Measurements from ENCODE around the gene EED. TPM values are rescaled to one million over a fixed set of nuclear protein-coding genes. Genes with fewer than 3 reads are reported as not detected.

The EED gene
- total and polyA plus RNA-seq, 7 donors, result 8.1 to 14.6 (median 10.8) TPM

DNA sequence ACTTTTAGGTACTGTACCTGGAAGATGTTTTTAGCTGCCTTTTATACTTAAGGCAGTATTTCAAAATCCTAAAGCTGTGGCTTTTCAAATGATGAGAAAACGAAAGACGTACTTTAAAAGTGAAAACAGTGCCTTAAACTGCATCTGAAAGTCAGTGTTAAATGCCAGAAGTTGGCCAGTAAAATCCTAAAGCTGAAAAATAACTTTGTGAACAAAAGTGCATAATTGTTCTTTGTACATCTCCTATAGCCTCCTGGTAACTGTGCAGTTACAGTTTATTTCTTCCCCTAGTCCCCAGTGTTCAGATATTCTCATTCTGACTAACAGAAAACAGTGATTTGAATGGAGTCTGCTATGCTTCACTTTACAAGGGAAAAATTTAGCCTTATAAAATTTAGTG, 6.8 kb downstream of the EED start:
- Histone ChIP-seq H3K27me3 (ENCODE audit: insufficient read depth in 3 of 3, low read length in 2 of 3) (no peaks in the 10 kb centered on the region), H3K36me3 (ENCODE audit: insufficient read depth in 1 of 2, low read depth in 1 of 2) (peaks cover 0 to 6% of the 10 kb centered on the region in 2 donors), H3K9me3 (no peaks in the 10 kb centered on the region), H3K4me1 (peaks cover 22% of the 10 kb centered on the region), H3K27ac (no peak overlapping the region), H3K4me3 (no peak overlapping the region)
- no peak for TF ChIP-seq CTCF (IDR thresholded peaks at IDR 0.05)
- ATAC-seq, result no peak
- 82 to 87% (median 84%) methylated on average over 2 of the region's 2 CpGs for WGBS, 3 donors
- intact Hi-C loops (cut with DNase I), result no loop called here
- no peak for DNase-seq

- no peak for TF ChIP-seq CTCF (IDR thresholded peaks at IDR 0.05)
- peaks cover 0 to 42% of the 10 kb centered on the region in 2 donors for H3K36me3 ChIP-seq (ENCODE audit: insufficient read depth in 1 of 2, low read depth in 1 of 2)
- WGBS, 3 donors, result 84 to 92% (median 91%) methylated on average over 1 of the region's 1 CpG
Measured at GRCh38 chr11:86255896-86256295, 11.3 kb downstream of the EED start.

GRCh38 chr11:86256608-86257007, 12.1 kb downstream of the EED start:
- TF ChIP-seq CTCF (IDR thresholded peaks at IDR 0.05), result no peak
- intact Hi-C loops (cut with DNase I), result no loop called here
- H3K4me1 ChIP-seq, result no peaks in the 10 kb centered on the region
- H3K27ac ChIP-seq, result no peak overlapping the region
- peaks cover 0 to 49% of the 10 kb centered on the region in 2 donors for H3K36me3 ChIP-seq (ENCODE audit: insufficient read depth in 1 of 2, low read depth in 1 of 2)
- H3K27me3 ChIP-seq (ENCODE audit: insufficient read depth in 3 of 3, low read length in 2 of 3), result no peaks in the 10 kb centered on the region
- no peak overlapping the region for H3K4me3 ChIP-seq
- ATAC-seq (no peak), DNase-seq (no peak)
- WGBS, 3 donors, result 73 to 77% (median 75%) methylated on average over 6 of the region's 6 CpGs
- H3K9me3 ChIP-seq, result no peaks in the 10 kb centered on the region

More at GRCh38 chr11:86255896-86256295, 11.3 kb downstream of the EED start:
- intact Hi-C loops (cut with DNase I), result no loop called here
- Histone ChIP-seq H3K27me3 (ENCODE audit: insufficient read depth in 3 of 3, low read length in 2 of 3) (no peaks in the 10 kb centered on the region), H3K4me3 (no peak overlapping the region), H3K27ac (no peak overlapping the region), H3K9me3 (no peaks in the 10 kb centered on the region), H3K4me1 (no peaks in the 10 kb centered on the region)
- no peak for DNase-seq
- no peak for ATAC-seq

DNA sequence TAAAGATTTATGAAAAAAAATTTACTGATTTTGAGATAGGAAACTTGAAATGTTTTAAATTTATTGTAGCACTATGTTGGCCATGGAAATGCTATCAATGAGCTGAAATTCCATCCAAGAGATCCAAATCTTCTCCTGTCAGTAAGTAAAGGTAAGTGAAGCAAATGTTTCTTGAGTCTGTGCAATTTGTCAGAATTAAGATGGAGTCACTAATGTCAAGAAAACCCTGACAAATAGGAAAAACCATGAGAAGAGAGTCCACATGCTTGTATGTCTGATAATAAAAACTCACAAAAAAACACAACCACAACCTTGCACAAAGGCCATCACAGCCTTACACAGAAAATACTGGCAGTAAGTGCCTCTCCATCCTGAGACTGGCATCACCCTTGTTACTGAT, 12.9 kb downstream of the EED start:
- Histone ChIP-seq H3K27me3 (ENCODE audit: insufficient read depth in 3 of 3, low read length in 2 of 3) (no peaks in the 10 kb centered on the region), H3K4me3 (no peak overlapping the region), H3K36me3 (ENCODE audit: insufficient read depth in 1 of 2, low read depth in 1 of 2) (peaks cover 0 to 58% of the 10 kb centered on the region in 2 donors), H3K4me1 (no peaks in the 10 kb centered on the region), H3K9me3 (no peaks in the 10 kb centered on the region), H3K27ac (no peak overlapping the region)
- no peak for DNase-seq
- no peak for TF ChIP-seq CTCF (IDR thresholded peaks at IDR 0.05)
- intact Hi-C loops (cut with DNase I), result no loop called here
- no peak for ATAC-seq

- Histone ChIP-seq H3K27ac (no peak overlapping the region), H3K9me3 (no peaks in the 10 kb centered on the region), H3K4me1 (no peaks in the 10 kb centered on the region), H3K27me3 (ENCODE audit: insufficient read depth in 3 of 3, low read length in 2 of 3) (no peaks in the 10 kb centered on the region), H3K36me3 (ENCODE audit: insufficient read depth in 1 of 2, low read depth in 1 of 2) (peaks cover 0 to 68% of the 10 kb centered on the region in 2 donors), H3K4me3 (no peak overlapping the region)
- WGBS, 3 donors, result 41 to 64% (median 55%) methylated on average over 1 of the region's 1 CpG
- intact Hi-C loops (cut with DNase I), result no loop called here
- no peak for ATAC-seq
- DNase-seq, result no peak
- TF ChIP-seq CTCF (IDR thresholded peaks at IDR 0.05), result no peak
Measured at GRCh38 chr11:86259730-86260129, 15.2 kb downstream of the EED start.
